HCT116 (cell line): ENCODE data around the gene DIP2A. TPM values are rescaled to one million over a fixed set of nuclear protein-coding genes. Genes with fewer than 3 reads are reported as not detected.

Experiments
- ATAC-seq: fragments of 200-7000 bp; cut with Tn5 transposase; 2 replicates; pipeline ENCODE4 v1.9.1; 2020; ENCODE audit warnings: mild to moderate bottlenecking, moderate library complexity
- BruUV-seq: library from RNA; stranded (reverse); fragments of 400-500 nt; replicated peaks from 2 replicates; lab custom pipeline; 2021; lab: Mats Ljungman, UMichigan
- CTCF ChIA-PET: fragments of 300-600 bp; sonication (Branson Sonifier 250); formaldehyde crosslinking; loops from one replicate; lab custom pipeline; 2021; ENCODE audit warnings: antibody characterized with exemption; lab: Charles Lee
- POLR2A ChIA-PET: fragments of 300-600, 350-600 bp; sonication (Branson Sonifier 250); formaldehyde crosslinking; loops from one replicate; lab custom pipeline; 2021; ENCODE audit warnings: antibody characterized with exemption; lab: Charles Lee
- RAD21 ChIA-PET, 2 experiments: fragments of 300-600 bp; sonication (Branson Sonifier 250); formaldehyde crosslinking; loops; one replicate each; lab custom pipeline; 2023; ENCODE audit warnings: low total read pairs in 2 of 2; ENCODE audit not compliant: uncharacterized antibody in 2 of 2, unreplicated experiment in 2 of 2, low non-redundant PET in 1 of 2; lab: Charles Lee
- DNase-seq: peaks from one replicate; pipeline ENCODE4 v3.0.0-alpha.2; 2010; ENCODE audit warnings: low read depth, low spot score
- H2AFZ ChIP-seq: fragments of 200-600 bp; shearing (Covaris generic), sonication (generic); 2 replicates; pipeline ENCODE4 v1.6.1; 2017; ENCODE audit warnings: low read depth, mixed run types, mixed read lengths, antibody characterized with exemption, low read length; ENCODE audit not compliant: poor library complexity, severe bottlenecking
- H3K27ac ChIP-seq: 2 replicates; pipeline ENCODE4 v1.5.1; 2012; ENCODE audit warnings: low read depth, low read length
- H3K27me3 ChIP-seq: fragments of 200-600 bp; sonication (generic); 2 replicates; pipeline ENCODE4 v1.6.1; 2016; ENCODE audit warnings: mixed run types, low read length, mixed read lengths; ENCODE audit not compliant: insufficient read depth
- H3K36me3 ChIP-seq, 2 experiments: fragments of 200-500 bp in 1 of 2; fragments of 200-600 bp in 1 of 2; sonication (Bioruptor generic) in 1 of 2; sonication (generic) in 1 of 2; 2 replicates each; pipeline versions ENCODE4 v1.5.1 to v1.6.1; 2014 to 2016; ENCODE audit warnings: low read length in 2 of 2, inconsistent platforms in 1 of 2, mixed read lengths in 1 of 2, mixed run types in 1 of 2; ENCODE audit not compliant: insufficient read depth in 2 of 2, control insufficient read depth in 1 of 2
- H3K4me1 ChIP-seq, 2 experiments: fragments of 200-600 bp in 1 of 2; sonication (generic) in 1 of 2; 2 replicates each; pipeline versions ENCODE4 v1.5.1 to v1.6.1; 2012 to 2017; ENCODE audit warnings: low read length in 2 of 2, inconsistent platforms in 1 of 2, mild to moderate bottlenecking in 1 of 2, mixed read lengths in 1 of 2, mixed run types in 1 of 2, moderate library complexity in 1 of 2; ENCODE audit not compliant: insufficient read depth in 2 of 2, control insufficient read depth in 1 of 2
- H3K4me2 ChIP-seq: fragments of 200-600 bp; sonication (generic); 2 replicates; pipeline ENCODE4 v1.6.1; 2017; ENCODE audit warnings: mixed run types, low read length, mixed read lengths
- H3K4me3 ChIP-seq, 2 experiments: fragments of 200-600 bp in 1 of 2; sonication (generic) in 1 of 2; replicated peaks in 1 of 2; 2 replicates each; pipeline ENCODE4 v1.5.1; 2011 to 2016; ENCODE audit warnings: low read length in 2 of 2, control low read depth in 1 of 2, low read depth in 1 of 2, mild to moderate bottlenecking in 1 of 2, mixed read lengths in 1 of 2, mixed run types in 1 of 2
- H3K79me2 ChIP-seq: fragments of 200-600 bp; sonication (generic); 2 replicates; pipeline ENCODE4 v1.6.1; 2017; ENCODE audit warnings: mild to moderate bottlenecking, mixed run types, low read length, moderate library complexity, mixed read lengths; ENCODE audit not compliant: insufficient read depth
- H3K9ac ChIP-seq: fragments of 200-600 bp; sonication (generic); 2 replicates; pipeline ENCODE4 v1.6.1; 2016; ENCODE audit warnings: low read length, mixed read lengths
- H3K9me2 ChIP-seq: fragments of 200-600 bp; sonication (generic), shearing (Covaris generic); 2 replicates; pipeline ENCODE4 v1.6.1; 2017; ENCODE audit warnings: mixed run types, mild to moderate bottlenecking, moderate library complexity; ENCODE audit not compliant: insufficient read depth
- H3K9me3 ChIP-seq, 2 experiments: fragments of 200-500 bp in 1 of 2; fragments of 200-600 bp in 1 of 2; sonication (Bioruptor generic) in 1 of 2; sonication (generic) in 1 of 2; 2 replicates each; pipeline ENCODE4 v1.6.1; 2014 to 2017; ENCODE audit warnings: low read length in 2 of 2, mixed read lengths in 2 of 2, inconsistent platforms in 1 of 2, low read depth in 1 of 2, mild to moderate bottlenecking in 1 of 2, mixed run types in 1 of 2, moderate library complexity in 1 of 2; ENCODE audit not compliant: control insufficient read depth in 1 of 2, insufficient read depth in 1 of 2
- H4K20me1 ChIP-seq: fragments of 200-600 bp; sonication (generic), shearing (Covaris generic); 2 replicates; pipeline ENCODE4 v1.6.1; 2017; ENCODE audit warnings: mixed run types, mild to moderate bottlenecking, moderate library complexity; ENCODE audit not compliant: insufficient read depth
- CBX3 ChIP-seq: IDR thresholded peaks from 2 replicates; pipeline ENCODE4 v1.6.1; 2012; ENCODE audit warnings: low read depth
- CEBPB ChIP-seq: IDR thresholded peaks from 2 replicates; pipeline ENCODE4 v1.6.1; 2012; ENCODE audit warnings: low read depth
- CTCF ChIP-seq, 3 experiments: fragments of 200-600 bp in 1 of 3; sonication (generic) in 1 of 3; IDR thresholded peaks in 2 of 3; conservative IDR thresholded peaks in 1 of 3; 2 replicates each; pipeline ENCODE4 v1.5.1; 2012 to 2017; ENCODE audit warnings: low read depth in 2 of 3, low read length in 2 of 3, antibody characterized with exemption in 1 of 3, borderline replicate concordance in 1 of 3, control low read depth in 1 of 3, mild to moderate bottlenecking in 1 of 3, mixed read lengths in 1 of 3, mixed run types in 1 of 3, moderate library complexity in 1 of 3; ENCODE audit not compliant: insufficient read depth in 1 of 3
- EZH2 ChIP-seq: fragments of 200-600 bp; sonication (generic); IDR thresholded peaks from 2 replicates; pipeline ENCODE4 v1.6.1; 2017; ENCODE audit warnings: antibody characterized with exemption, mixed run types
- EZH2phosphoT487 ChIP-seq: fragments of 200-600 bp; IDR thresholded peaks from 2 replicates; pipeline ENCODE4 v1.6.1; 2018; ENCODE audit warnings: antibody characterized with exemption, borderline replicate concordance
- FOSL1 ChIP-seq: IDR thresholded peaks from 2 replicates; pipeline ENCODE4 v1.6.1; 2012; ENCODE audit warnings: low read depth
- JUND ChIP-seq: IDR thresholded peaks from 2 replicates; pipeline ENCODE4 v1.6.1; 2012
- POLR2A ChIP-seq: IDR thresholded peaks from 2 replicates; pipeline ENCODE4 v1.7.0; 2011; ENCODE audit warnings: borderline replicate concordance; ENCODE audit not compliant: insufficient read depth, insufficient read length; ENCODE audit errors: extremely low read depth
- RAD21 ChIP-seq: IDR thresholded peaks from 2 replicates; pipeline ENCODE4 v1.6.1; 2012; ENCODE audit warnings: low read depth, mild to moderate bottlenecking
- REST ChIP-seq: IDR thresholded peaks from 2 replicates; pipeline ENCODE4 v1.6.1; 2012; ENCODE audit warnings: low read depth
- SIN3A ChIP-seq: IDR thresholded peaks from 2 replicates; pipeline ENCODE4 v1.6.1; 2012; ENCODE audit warnings: low read depth
- SP1 ChIP-seq: IDR thresholded peaks from 2 replicates; pipeline ENCODE4 v1.6.1; 2012; ENCODE audit warnings: low read depth
- SRF ChIP-seq: IDR thresholded peaks from 2 replicates; pipeline ENCODE4 v1.6.1; 2012; ENCODE audit warnings: low read depth
- TCF7L2 ChIP-seq: IDR thresholded peaks from 2 replicates; pipeline ENCODE4 v1.7.0; 2011; ENCODE audit warnings: borderline replicate concordance, inconsistent platforms; ENCODE audit not compliant: insufficient read depth, insufficient read length; ENCODE audit errors: extremely low read depth
- YY1 ChIP-seq: IDR thresholded peaks from 2 replicates; pipeline ENCODE4 v1.6.1; 2011; ENCODE audit warnings: low read length, low read depth, moderate library complexity, mild to moderate bottlenecking; ENCODE audit not compliant: insufficient replicate concordance; ENCODE audit errors: extremely low read depth
- ZFX ChIP-seq: fragments of 450-650 bp; IDR thresholded peaks from 2 replicates; pipeline ENCODE4 v1.6.1; 2017
- intact Hi-C: fragments of 100-400 bp; cut with micrococcal nuclease; formaldehyde crosslinking; loops from 2 replicates; pipeline ENCODE4 v1.10.0; 2022
- total RNA-seq: library from RNA; stranded (reverse); gene quantifications from one replicate; pipeline ENCODE4 v1.2.1, GENCODE V29; 2021; ENCODE audit not compliant: unreplicated experiment
- TF ChIP-seq, protein P1 (sequence below): IDR thresholded peaks from 2 replicates; pipeline ENCODE4 v1.6.1; 2012
- TF ChIP-seq, protein P2 (sequence below): IDR thresholded peaks from 2 replicates; pipeline ENCODE4 v1.6.1; 2012

The DIP2A gene
- total RNA-seq, 1 experiment from 2014 or later: 39.9 TPM

DNA sequence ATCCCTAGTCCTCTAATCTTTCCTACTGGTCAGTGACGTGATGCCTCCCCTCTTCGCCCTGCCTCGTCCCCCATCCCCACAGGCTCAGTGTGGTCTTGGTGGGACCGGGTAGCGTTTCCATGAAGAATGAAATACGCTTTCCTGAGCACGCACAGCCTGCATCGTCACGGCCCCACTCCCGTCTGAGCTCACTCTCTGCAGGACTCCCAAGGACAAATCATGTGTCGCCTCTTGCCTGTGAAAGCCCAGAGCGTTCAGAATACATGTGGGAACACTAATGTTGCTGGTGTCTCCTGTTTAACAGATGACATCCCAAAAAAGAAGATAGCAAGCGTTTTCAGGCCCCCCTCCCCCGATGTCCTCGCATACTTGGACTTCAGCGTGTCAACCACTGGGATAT, 97.0 kb downstream of the DIP2A start:
- CTCF ChIA-PET: no interaction called here
- Histone ChIP-seq H3K4me3 (no peak overlapping the region), H3K9me3 (no peaks in the 10 kb centered on the region), H3K4me2 (no peak overlapping the region), H3K27ac (no peak overlapping the region), H3K36me3 (peaks cover under 1 to 7% of the 10 kb centered on the region in 2 experiments; a peak in 1 of 4 replicates), H3K9ac (no peak overlapping the region), H4K20me1 (no peaks in the 10 kb centered on the region), H3K4me1 (no peaks in the 10 kb centered on the region), H3K27me3 (no peaks in the 10 kb centered on the region), H2AFZ (no peak overlapping the region), H3K9me2 (no peaks in the 10 kb centered on the region), H3K79me2 (no peaks in the 10 kb centered on the region)
- BruUV-seq: no TSS peak
- RAD21 ChIA-PET: no interaction called here
- intact Hi-C loops: no loop called here
- POLR2A ChIA-PET: no interaction called here
- no peak for TF ChIP-seq CTCF (IDR thresholded peaks at IDR 0.05 in 2 of 3, conservative IDR thresholded peaks at IDR 0.05 in 1 of 3; ENCODE audit: borderline replicate concordance in 1 of 3, insufficient read depth in 1 of 3, low read depth in 2 of 3, low read length in 2 of 3)
- TF ChIP-seq ZFX: no peak
- no peak for TF ChIP-seq SIN3A
- TF ChIP-seq FOSL1: no peak
- TF ChIP-seq EZH2phosphoT487: no peak
- TF ChIP-seq EZH2: no peak
- no peak for TF ChIP-seq SP1
- no peak for TF ChIP-seq CBX3
- TF ChIP-seq REST: no peak
- TF ChIP-seq, protein P1, sequence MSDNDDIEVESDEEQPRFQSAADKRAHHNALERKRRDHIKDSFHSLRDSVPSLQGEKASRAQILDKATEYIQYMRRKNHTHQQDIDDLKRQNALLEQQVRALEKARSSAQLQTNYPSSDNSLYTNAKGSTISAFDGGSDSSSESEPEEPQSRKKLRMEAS: no peak
- TF ChIP-seq SRF: no peak
- TF ChIP-seq CEBPB: no peak
- TF ChIP-seq, protein P2, sequence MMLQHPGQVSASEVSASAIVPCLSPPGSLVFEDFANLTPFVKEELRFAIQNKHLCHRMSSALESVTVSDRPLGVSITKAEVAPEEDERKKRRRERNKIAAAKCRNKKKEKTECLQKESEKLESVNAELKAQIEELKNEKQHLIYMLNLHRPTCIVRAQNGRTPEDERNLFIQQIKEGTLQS: no peak
- no peak for TF ChIP-seq RAD21
- TF ChIP-seq YY1: no peak
- no peak for TF ChIP-seq JUND
- TF ChIP-seq TCF7L2: no peak
- TF ChIP-seq POLR2A: no peak
- no peak for ATAC-seq
- DNase-seq: no peak
